Colonic mucosa (tissue), 4 donors: ENCODE data around the gene UCN3. TPM values are rescaled to one million over a fixed set of nuclear protein-coding genes. Genes with fewer than 3 reads are reported as not detected.

Experiments used
- DNase-seq: peaks from one replicate; pipeline ENCODE4 v3.0.0-alpha.2; 2020
- H3K27ac ChIP-seq: fragments of 200-600 bp; one replicate; pipeline ENCODE4 v1.8.0; 2021
- H3K27me3 ChIP-seq: fragments of 200-600 bp; one replicate; pipeline ENCODE4 v1.8.0; 2021
- H3K36me3 ChIP-seq: fragments of 200-600 bp; one replicate; pipeline ENCODE4 v1.8.0; 2021
- H3K4me1 ChIP-seq: fragments of 200-600 bp; one replicate; pipeline ENCODE4 v1.8.0; 2021; ENCODE audit warnings: mild to moderate bottlenecking
- H3K4me3 ChIP-seq: fragments of 200-600 bp; one replicate; pipeline ENCODE4 v1.8.0; 2021
- H3K9ac ChIP-seq, 2 donors: one replicate each; pipeline ENCODE4 v1.7.0; 2013; ENCODE audit warnings: control low read depth in 2 of 2, low read depth in 2 of 2, low read length in 2 of 2
- H3K9me3 ChIP-seq: fragments of 200-600 bp; one replicate; pipeline ENCODE4 v1.8.0; 2021
- intact Hi-C: fragments of 100-400 bp; cut with DNase I; formaldehyde crosslinking; loops from one replicate; pipeline ENCODE4 v1.14.1; 2022
- total RNA-seq, 2 donors: library from RNA; stranded (reverse); fragmentation: NEBNext Ultra II Directional in 1 of 2; extraction: Animal tissue kit (Norgen Biotek cat#: 25700) in 1 of 2; gene quantifications; one replicate each; pipeline ENCODE4 v1.2.1, GENCODE V29; 2021
- TF ChIP-seq, protein P1 (sequence below): fragments of 200-600 bp; IDR thresholded peaks from one replicate; pipeline ENCODE4 v1.8.0; 2022; ENCODE audit warnings: antibody characterized with exemption, mild to moderate bottlenecking
- donor health status: healthy.
- donor health status: DM: no; HTN: no; CAD: no.
- donor health status: DM: no; HTN: no; CAD: no.

Gene UCN3
- total RNA-seq, 2 donors from 2014 or later, result 4.0 TPM

DNA sequence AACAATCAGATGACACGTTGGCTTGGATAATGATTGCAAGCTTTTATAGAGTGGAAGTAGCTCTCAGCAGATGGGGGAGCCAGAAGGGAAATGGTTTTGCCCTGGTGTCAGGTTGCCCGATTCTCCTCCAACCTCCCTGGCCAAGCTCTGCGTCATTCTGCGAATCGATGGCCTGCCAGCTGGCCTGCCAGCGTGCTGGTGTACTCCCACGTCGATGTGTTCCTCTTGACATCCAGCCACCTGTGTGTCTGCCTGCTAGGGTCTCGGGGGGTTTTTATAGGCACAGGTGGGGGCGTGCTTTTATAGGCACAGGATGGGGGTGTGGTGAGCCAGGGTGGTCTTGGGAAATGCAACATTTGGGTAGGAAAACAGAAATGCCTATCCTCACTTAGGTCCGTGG, 52.2 kb downstream of the UCN3 start:
- Histone ChIP-seq H3K36me3 (no peaks in the 10 kb centered on the region), H3K9me3 (no peaks in the 10 kb centered on the region), H3K27me3 (no peaks in the 10 kb centered on the region), H3K4me3 (no peak overlapping the region), H3K27ac (no peak overlapping the region), H3K4me1 (no peaks in the 10 kb centered on the region), H3K9ac (no peak overlapping the region)
- DNase-seq, result no peak
- TF ChIP-seq, protein P1, sequence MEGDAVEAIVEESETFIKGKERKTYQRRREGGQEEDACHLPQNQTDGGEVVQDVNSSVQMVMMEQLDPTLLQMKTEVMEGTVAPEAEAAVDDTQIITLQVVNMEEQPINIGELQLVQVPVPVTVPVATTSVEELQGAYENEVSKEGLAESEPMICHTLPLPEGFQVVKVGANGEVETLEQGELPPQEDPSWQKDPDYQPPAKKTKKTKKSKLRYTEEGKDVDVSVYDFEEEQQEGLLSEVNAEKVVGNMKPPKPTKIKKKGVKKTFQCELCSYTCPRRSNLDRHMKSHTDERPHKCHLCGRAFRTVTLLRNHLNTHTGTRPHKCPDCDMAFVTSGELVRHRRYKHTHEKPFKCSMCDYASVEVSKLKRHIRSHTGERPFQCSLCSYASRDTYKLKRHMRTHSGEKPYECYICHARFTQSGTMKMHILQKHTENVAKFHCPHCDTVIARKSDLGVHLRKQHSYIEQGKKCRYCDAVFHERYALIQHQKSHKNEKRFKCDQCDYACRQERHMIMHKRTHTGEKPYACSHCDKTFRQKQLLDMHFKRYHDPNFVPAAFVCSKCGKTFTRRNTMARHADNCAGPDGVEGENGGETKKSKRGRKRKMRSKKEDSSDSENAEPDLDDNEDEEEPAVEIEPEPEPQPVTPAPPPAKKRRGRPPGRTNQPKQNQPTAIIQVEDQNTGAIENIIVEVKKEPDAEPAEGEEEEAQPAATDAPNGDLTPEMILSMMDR, result no peak
- intact Hi-C loops, result no loop called here

DNA sequence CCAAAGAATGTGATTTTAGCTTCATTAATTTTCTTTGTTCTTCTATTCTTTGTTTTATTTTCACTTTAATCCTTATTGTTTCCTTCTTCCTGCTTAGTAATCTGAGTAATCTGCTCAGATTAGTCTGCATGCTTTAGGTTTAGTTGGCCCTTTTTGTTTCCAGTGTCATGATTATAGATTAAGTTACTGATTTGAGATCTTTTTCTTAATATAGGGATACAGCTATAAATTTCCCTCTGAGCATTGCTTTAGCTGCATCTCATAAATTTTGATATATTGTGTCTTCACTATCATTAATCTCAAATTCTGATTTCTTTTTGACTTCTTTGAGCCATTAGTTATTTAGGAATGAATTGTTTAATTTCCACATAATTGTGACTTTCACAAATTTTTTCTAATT, 53.8 kb downstream of the UCN3 start:
- H3K4me1 ChIP-seq, result no peaks in the 10 kb centered on the region
- DNase-seq, result no peak
- H3K36me3 ChIP-seq, result no peaks in the 10 kb centered on the region
- no peak overlapping the region for H3K4me3 ChIP-seq
- no peak overlapping the region for H3K9ac ChIP-seq
- H3K27ac ChIP-seq, result no peak overlapping the region
- H3K9me3 ChIP-seq, result no peaks in the 10 kb centered on the region
- no peaks in the 10 kb centered on the region for H3K27me3 ChIP-seq
- TF ChIP-seq, protein P1, result no peak
- intact Hi-C loops, result no loop called here

DNA sequence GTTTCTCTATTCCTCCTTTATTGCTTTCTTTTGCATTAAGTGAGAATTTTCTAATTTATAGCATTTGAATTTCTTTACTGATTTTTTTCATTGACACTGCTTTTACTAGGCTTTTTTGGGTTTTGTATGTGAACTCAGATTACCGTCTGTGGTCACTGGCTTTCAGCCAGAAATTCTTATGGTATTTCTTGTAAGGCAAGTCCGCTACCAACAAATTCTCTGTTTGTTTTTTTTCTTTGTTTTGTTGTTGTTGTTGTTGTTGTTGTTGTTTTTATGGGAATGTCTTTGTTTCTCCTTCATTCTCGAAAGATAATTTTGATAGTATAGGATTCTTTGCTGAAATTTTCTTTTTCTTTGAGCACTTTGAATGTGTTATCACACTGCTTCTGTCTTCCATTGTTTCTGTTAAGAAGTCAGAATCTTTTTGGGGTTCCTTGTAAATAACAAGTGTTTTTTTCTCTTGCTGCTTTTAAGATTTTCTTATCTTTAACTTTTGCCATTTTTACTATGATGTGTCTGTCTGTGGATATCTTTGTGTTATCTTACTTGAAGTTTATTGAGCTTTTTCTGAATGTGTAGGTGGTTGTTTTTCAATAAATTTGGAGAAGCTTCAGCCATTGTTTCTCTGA, 54.8 kb downstream of the UCN3 start:
- TF ChIP-seq, protein P1, result no peak
- H3K36me3 ChIP-seq, result no peaks in the 10 kb centered on the region
- H3K27me3 ChIP-seq, result no peaks in the 10 kb centered on the region
- intact Hi-C loops, result no loop called here
- H3K4me3 ChIP-seq, result no peak overlapping the region
- DNase-seq, result no peak
- H3K27ac ChIP-seq, result no peak overlapping the region
- no peaks in the 10 kb centered on the region for H3K9me3 ChIP-seq
- H3K9ac ChIP-seq, result no peak overlapping the region
- H3K4me1 ChIP-seq, result no peaks in the 10 kb centered on the region

DNA sequence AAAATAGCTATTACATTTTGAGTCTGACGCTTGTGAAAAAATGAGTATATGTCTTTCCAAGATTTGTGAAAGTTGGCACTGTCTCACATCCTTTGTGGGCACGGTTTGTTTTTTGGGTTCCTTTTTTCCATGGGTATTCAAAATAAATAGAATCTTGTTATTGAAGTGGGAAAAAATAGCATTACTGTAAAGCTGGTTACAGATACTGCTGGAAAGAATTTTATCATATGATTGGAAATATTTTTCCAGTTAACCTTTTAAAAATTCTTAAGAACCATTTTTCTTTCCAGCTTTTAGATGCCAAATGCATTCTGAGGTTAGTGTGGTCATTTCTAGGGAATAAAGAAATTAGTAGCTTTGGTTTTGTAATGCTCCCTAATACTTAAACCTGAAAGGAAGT, 59.0 kb downstream of the UCN3 start:
- DNase-seq, result no peak
- no peak overlapping the region for H3K4me3 ChIP-seq
- no peaks in the 10 kb centered on the region for H3K27me3 ChIP-seq
- H3K4me1 ChIP-seq, result no peaks in the 10 kb centered on the region
- TF ChIP-seq, protein P1, result no peak
- H3K9ac ChIP-seq, result no peak overlapping the region
- H3K27ac ChIP-seq, result no peak overlapping the region
- H3K9me3 ChIP-seq, result no peaks in the 10 kb centered on the region
- no peaks in the 10 kb centered on the region for H3K36me3 ChIP-seq
- intact Hi-C loops, result no loop called here

Other genes with a start within 250 kb of the UCN3 start
- gene AKR1C8, start 179.8 kb upstream of the UCN3 start, total RNA-seq, result not detected
- gene AKR1C4, start 168.1 kb upstream of the UCN3 start, total RNA-seq, result not detected
- gene TUBAL3, start 39.9 kb downstream of the UCN3 start, total RNA-seq, result 10 to 100 TPM; 12.8 to 39.6 TPM
- 100 to 1,000 TPM; 174 to 455 TPM for gene NET1, start 47.6 kb downstream of the UCN3 start, total RNA-seq
- not detected for gene CALML5, start 134.6 kb downstream of the UCN3 start, total RNA-seq
- under 1 TPM; 0.11 to 0.40 TPM for gene CALML3, start 160.0 kb downstream of the UCN3 start, total RNA-seq